HG03159 (cell line): ENCODE measurements around the gene PROM1.

ENCODE experiments used
- ATAC-seq: cut with Tn5 transposase; IDR thresholded peaks from one replicate; pipeline ENCODE4 v1.9.1; 2021; ENCODE audit warnings: mild to moderate bottlenecking, moderate library complexity; ENCODE audit not compliant: unreplicated experiment

Gene PROM1

GRCh38 chr4:16067515-16067914 lies 16.3 kb downstream of the PROM1 start:
- no peak for ATAC-seq

DNA sequence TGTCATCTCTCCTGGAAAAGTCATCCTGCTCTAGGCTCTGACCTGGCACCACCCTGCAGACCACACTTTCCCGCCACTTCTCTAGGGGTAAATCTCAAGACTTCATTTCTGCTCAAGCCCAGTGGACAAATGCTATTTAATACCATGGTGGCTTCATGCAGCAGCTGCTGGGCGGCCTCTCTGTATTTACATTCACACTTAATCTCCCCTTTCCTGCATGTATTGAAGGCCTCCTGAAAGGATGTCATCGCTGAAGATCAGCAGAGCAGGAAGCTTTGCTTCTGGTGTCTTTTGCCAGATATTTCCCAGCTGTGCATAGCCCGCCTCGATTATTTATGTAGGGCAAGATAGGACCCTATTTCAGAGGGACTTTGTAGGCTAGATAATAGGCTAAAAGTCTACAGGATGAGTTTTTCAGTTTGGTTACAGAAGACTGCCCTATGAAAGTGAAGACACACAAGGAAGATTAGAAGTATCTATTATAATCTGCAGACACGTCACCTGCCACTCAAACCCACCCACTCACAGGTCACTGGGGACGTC lies 17.2 kb downstream of the PROM1 start:
- no peak for ATAC-seq

DNA sequence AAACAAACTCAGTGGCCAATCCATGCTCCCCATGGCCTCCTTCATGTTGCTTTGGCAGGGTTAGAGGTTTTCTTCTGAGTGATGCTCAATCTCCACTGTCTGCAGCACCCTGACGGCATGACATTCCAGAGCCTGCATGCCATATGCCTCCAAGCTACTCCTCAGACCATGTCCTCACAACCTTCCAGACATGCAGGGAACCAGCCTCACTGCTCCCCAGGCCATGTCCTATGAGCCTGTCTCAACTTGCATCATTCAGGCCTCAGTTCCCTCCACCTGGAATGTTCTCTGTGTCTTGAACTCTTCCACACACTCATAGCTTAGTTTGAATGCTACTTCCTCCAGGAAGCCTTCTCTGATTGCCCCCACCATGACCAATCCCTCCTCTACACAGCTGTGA lies 18.8 kb downstream of the PROM1 start:
- no peak for ATAC-seq

- no peak for ATAC-seq
These were observed 21.2 kb downstream of the PROM1 start for GRCh38 chr4:16062601-16063000.

DNA sequence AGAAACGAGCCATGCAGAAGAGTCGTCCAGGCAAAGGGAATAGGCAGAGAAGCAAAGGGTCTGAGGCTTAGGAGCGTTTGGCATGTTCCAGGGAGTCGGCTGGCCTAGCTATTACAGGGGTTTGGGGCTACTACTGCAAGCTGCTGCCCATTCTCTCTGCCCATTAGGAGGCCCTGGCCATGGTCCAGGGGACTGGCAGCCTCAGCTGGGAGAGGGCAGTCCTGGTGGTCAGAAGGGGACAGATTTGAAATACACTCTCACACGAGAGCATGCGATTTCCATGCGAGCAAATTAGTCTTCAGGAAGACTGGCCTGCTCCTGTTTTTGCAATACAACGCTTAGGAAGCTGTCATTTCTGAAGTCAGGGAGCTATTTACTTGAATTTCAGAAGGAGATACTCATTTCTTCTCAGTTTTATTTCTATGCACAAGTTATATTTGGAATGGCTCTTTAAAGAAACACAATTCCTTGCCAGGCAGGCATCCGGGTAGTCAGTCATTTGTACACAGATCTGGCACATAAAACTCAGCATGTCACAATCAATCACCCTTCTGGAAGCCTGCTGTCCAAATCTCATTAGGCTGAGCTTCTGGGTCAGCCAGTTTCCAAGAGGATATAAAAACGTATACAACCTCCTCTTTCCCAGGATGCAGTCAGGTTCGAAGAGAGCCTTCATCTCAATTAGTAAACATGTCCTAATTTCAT lies 27.0 kb downstream of the PROM1 start:
- no peak for ATAC-seq

DNA sequence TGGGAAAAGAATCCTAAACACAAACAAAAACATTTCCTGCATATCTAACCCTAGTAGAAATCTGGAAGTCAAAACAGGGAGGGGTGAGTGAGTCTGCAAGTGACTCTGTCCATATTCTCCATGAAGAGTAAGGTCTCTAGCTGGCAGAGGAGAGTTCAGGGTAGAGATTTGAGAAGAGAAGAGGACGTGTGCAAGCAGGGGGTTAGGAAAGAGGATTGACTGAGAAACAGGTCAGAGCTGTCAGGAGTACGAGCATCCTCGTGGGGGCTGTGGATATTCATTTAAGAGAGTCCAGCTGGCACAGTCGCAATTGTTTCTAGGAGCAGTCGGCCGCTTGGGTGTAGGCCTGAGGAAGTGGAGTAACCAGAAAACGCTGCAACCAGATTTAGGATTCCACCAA lies 27.9 kb downstream of the PROM1 start:
- no peak for ATAC-seq

GRCh38 chr4:16055471-16055870 lies 28.4 kb downstream of the PROM1 start:
- ATAC-seq: no peak

- no peak for ATAC-seq
These were observed 30.9 kb downstream of the PROM1 start for GRCh38 chr4:16052939-16053338.

GRCh38 chr4:16051980-16052379 lies 31.8 kb downstream of the PROM1 start:
- ATAC-seq: no peak

- no peak for ATAC-seq
These were observed 32.7 kb downstream of the PROM1 start for GRCh38 chr4:16051132-16051531.

DNA sequence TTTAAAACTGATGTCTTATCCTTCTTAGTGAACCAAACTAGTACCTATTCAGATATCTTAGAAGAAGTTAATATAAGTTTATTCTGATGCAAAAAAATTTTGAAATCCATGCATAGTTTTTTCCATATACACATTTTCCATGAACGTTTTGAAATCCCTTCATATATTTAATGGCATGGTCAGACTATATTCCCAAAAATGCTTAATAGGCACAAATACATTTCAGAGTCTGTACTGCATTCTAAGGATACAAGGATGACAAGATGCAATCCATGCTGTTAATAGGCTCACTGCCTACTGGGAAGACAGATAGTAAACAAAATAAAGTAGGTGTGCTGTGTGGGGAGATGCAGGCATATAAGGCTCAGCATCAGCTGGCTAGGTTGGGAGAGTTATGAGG lies 33.2 kb downstream of the PROM1 start:
- no peak for ATAC-seq

DNA sequence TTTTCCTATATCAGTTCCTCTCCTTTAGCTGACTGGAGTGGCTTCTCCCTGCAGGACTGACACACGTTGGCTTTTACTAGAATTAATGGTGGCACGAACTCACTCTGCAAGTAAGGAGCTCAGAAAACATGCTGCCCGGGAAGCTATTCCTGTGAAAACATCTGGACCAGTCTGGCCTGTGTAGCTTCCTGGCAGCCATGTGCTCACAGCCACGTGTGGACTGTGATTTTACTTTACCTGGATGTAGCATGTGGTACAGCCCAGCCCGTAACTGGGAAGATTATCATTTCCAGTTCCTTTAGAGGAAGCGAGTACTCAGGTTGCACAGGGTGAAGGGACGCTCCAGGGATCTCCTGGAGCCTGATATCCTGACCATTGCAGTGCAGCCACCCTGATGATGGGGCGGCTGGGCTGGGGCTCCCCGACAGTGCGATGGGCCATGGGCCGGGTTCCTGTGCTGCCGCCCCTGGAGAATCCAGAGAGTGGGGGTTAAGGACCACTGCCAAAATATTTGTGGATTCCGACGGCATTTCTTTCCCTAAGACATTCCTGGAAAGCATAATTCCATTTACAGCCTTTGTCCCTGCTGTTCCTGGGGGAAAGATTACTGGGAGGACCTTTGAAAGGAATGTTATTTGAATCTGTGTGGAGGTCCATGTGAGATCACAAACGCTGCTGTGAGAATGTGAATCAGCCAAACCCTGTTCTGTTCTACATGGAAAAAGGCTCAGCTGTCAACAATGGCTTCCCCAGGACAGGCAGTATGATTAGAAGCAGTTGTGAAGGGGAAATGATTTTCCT lies 35.0 kb downstream of the PROM1 start:
- ATAC-seq: no peak

DNA sequence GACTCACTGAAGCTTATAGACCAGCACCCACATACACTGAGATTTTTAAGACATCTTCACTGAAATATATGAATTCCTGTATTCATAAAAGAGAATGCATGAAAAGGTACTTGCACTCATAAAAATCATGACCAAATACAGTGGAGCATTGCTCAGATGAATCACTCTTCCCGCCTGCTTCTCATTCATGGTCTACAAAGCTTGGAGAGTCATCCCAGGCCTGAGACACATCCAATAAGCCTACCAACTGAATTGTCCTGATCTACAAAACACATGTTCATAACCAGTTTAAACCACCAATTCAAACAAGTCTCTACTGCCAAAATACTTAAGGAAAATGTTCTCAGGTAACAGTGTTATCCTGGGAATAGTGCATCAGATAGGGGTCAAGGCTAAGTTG lies 38.1 kb downstream of the PROM1 start:
- ATAC-seq: no peak

- no peak for ATAC-seq
These were observed 40.0 kb downstream of the PROM1 start for GRCh38 chr4:16043642-16044498.

GRCh38 chr4:16039139-16039538 lies 44.7 kb downstream of the PROM1 start:
- no peak for ATAC-seq

DNA sequence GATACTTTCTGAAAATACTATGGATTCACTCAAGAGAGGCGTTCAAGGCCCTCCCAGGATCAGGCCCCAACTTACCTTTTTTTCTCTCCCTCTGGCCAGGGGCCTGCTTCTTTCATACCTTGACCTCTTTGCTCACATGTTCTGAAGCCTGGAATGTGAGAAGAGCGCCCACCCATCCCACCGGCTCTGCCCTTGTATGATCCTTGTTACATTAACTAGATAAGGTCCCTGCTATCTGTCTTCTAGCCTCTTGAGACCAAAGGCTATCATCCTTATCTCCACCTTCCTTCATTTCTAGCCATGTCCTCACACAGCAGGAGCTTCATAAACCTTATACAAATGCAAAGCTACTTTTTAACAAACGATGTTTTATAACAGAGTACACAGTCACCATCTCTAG lies 45.9 kb downstream of the PROM1 start:
- no peak for ATAC-seq

- ATAC-seq: no peak
These were observed 48.0 kb downstream of the PROM1 start for GRCh38 chr4:16035843-16036242.

- ATAC-seq: no peak
These were observed 49.6 kb downstream of the PROM1 start for GRCh38 chr4:16034010-16034748.

DNA sequence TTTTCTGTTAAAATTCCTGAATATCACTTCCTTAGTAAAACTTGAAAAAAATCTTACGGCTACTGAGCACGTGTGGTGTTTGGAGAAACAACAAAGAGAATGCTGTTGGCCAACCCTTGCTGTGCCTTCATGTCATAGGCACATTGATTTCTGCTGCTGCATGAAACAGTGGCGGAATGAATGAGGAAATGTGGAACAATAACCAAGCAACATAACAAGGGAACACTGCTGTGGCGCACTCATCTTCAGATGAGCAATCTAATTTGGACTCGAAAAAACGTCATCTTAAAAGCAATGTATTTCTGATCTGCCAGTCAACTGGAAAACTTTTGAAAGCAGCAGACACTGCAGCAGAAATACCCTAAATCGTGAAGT lies 51.4 kb downstream of the PROM1 start:
- no peak for ATAC-seq

DNA sequence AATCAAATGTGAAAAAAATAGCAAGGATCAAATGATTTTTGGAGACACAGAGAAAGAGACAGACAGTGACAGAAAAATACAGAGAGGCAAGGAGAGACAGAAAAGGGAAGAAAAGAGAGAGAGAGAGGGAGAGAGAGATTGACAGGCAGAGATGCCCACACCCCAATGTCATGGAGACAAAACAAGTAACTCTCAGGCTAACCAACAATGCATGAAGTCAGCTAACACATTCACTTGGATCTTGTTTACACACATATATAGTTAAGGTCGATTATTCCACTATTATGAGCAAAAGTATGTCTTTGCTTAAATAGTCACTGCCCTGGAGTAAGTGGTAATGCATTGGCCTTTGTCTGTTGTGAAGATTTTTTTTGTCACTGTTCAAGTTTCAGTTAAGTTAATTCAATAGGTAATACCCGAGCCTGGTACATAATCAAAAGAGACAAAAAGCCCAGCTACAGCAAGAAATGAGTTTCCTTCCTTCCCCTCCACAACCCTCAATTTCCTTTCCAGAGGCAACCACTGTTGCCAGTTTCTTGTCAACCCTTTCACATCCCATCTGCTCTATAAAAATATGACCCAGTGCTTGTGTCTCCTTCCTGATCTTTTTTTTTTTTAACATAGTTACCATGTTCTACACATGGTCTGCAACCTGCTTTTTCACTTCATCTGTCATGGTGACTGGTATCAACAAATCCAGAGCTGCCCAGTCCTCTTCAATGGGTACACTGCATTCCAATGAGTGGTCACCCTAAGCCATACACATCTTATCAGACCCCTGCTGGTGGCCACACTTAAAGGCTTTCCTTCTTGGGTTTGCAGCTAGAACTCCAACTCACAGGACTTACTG lies 52.1 kb downstream of the PROM1 start:
- no peak for ATAC-seq
